Medulla oblongata (tissue), 1 donor: ENCODE data around the gene SFT2D3.

ENCODE experiments used
- DNase-seq: peaks from one replicate; pipeline ENCODE4 v3.0.0-alpha.2; 2015; ENCODE audit errors: extremely low spot score

The SFT2D3 gene

GRCh38 chr2:127706215-127706990, 5.1 kb downstream of the SFT2D3 start:
- DNase-seq: no peak

GRCh38 chr2:127707890-127708648, 6.8 kb downstream of the SFT2D3 start:
- peak; percentile 67 for DNase-seq

- no peak for DNase-seq
These were observed 8.0 kb downstream of the SFT2D3 start for GRCh38 chr2:127709336-127709735.

- DNase-seq: no peak
These were observed 11.7 kb downstream of the SFT2D3 start for GRCh38 chr2:127712999-127713398.

GRCh38 chr2:127713562-127713961, 12.3 kb downstream of the SFT2D3 start:
- DNase-seq: no peak

DNA sequence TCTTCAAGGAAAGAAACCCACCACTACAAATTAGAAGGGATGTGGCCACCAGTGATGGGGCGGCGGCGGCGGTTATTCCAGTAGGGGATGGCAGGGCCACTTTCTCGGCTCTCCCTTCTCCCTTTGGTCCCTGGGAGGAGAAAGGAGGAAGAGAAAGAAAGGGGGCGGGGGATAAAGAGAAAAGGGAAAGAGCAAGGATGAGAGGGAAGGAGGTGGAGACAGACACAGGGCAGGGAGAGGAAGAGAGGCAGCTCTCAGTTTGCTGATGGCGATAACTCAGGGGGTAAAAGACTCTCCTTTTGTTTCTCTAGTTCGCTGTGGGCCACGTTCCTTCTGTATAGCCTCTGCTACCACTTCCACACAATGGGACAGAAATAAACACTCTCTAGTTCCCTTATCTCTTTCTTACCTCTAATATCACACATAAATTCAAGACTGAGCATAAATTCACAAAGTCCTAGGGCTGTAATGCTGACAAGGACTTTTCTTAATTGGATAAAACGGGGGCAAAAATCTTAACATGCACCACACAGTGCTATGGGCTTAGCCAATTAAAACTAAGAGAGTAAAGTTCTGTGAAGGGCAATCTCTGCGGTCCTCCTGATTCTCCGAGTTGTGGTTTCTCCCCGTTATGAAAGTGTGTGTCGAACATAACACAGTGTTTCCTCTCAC, 14.6 kb downstream of the SFT2D3 start:
- no peak for DNase-seq

DNA sequence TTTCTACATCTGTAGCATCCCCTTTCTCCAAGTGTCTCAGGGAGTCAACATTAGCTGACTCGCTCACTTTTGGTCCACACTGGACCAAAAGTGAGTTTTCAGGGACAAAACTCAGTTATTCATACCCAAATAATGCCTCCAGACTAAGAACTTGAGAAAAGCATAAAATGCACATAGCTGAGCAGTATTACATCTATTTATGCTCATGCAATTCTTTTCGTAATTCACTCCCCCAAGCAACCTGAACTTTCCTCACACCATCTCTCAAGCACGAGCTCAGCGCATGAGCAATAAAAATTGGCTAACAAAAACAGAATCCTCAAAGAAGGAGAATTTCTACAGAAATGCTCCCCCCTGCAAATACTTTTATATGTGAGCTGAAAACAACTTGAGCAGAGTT, 17.0 kb downstream of the SFT2D3 start:
- DNase-seq: no peak

GRCh38 chr2:127719301-127720218, 18.3 kb downstream of the SFT2D3 start:
- no peak for DNase-seq

- no peak for DNase-seq
These were observed 20.1 kb downstream of the SFT2D3 start for GRCh38 chr2:127721311-127721977.

- DNase-seq: no peak
These were observed 20.7 kb downstream of the SFT2D3 start for GRCh38 chr2:127721978-127722355.

- no peak for DNase-seq
These were observed 21.5 kb downstream of the SFT2D3 start for GRCh38 chr2:127722807-127723206.

DNA sequence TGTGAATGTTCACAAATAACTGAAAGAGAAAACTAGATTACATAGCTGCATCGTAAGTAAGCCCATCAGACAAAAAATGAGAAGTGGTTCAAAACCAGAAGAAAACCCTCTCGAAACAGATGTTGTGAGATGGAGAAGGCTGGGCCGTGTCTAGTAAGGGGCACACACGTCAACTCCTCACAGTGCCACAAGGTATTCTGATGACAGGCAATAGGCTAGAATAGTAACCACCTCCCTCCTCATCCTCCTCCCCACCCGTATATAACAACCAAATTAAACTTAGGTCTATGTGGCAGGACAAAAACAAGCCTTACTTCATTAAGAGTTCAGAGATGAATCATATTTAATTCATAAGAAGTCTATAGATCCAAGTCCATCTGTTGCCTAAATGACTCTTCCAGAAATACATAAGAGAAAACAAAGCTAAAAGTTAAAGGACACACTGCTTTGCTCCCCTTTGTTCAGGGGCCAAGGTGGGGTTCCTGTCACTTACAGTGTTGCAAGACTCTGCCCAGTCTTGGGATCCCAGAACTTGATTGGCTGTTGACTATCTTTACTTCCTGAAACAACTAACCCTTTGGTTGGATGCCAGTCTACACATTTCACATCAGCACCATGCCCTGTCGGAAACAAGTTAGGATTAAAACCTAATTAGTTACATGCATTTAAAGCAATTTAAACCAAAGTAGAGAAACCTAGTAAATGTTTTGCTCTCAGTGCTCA, 25.0 kb downstream of the SFT2D3 start:
- no peak for DNase-seq

GRCh38 chr2:127733113-127733815, 32.0 kb downstream of the SFT2D3 start:
- no peak for DNase-seq

DNA sequence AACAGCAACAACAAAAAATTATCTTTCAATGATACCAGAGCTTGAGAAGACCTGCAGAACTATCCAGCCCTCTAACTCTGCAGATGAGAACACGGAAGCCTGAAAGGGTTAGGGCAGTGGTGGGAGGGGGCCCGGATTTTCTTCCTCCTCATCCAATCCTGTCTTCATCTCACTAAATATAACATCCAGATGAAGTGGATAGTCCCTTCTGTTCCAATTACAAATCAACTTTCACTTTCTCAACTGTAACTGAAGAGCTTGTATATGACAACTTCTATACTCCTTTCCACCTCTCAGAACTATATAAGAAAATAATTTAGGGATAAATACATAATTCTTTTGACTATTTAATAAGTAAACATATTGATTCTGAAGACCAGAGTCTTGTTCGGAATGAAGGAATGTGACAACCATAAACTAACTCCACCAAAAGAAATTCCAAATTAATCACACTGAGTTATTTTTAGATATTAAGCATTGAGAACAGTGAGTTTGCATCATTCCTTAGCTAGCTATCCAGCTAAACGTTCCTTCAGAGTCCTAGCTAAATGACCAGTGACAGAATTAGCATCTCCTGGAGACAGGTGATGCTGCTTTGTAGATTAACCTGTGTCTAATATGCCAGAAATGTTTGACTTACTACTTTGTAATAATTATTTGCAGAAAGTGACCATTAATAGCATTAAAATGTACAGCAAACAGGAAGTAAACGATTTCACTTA, 32.7 kb downstream of the SFT2D3 start:
- DNase-seq: no peak

DNA sequence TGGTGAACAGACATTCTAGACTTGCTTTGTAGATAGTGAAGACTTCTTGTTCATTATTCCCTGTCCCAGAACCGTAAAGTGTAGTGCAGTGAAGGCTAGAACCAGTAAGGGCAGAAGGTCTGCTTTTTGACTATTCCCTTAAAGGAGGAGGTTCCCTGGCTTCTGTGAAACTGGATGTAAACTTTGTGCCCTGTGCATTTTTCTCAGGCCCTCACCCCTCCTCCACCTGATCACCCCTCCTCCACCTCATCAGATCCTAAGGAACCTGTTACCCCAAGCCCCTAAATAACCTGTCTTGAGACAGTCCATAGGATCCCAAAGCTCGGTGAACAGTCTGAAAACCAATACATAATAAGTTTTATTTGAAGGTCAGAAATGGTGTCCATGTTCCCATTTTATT, 33.7 kb downstream of the SFT2D3 start:
- no peak for DNase-seq

DNA sequence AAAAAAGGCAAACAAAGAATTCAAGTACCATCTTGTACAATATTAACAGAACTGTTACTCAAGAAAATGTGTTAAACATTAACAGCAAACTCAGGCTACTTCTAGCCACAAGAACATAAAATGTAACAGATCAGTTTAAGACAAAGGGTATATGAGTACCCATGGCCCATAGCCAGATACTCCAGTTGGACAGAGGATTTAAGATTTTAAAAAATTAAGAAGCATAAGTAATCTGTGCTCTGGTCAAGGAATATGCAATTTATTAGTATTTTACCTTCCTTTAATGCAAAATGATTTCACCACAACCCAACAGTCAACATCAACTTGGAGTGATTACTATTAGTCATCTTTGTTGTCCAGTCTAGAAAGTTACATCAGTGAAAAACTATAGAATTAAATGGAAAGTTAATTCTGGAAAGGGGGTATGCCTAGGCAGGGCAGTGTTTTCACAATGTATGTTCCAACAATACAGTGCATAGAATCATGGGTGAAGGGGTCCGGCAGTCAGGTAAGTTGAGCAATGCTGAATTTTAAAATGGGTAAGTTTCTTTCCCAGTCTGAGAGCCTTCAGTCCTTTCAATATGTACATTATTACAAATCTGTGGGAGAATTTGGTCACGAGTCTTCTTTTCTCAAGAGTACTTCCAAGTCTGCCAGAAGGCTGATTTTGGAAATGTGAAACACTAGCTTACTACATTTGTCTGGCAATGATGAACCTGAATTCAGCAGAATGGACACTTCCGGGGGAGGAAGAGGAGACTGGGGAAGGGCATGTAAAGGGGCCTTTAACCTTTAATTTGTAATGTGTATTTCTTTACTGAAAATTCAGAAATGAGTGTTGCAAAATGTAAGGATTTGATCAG, 34.5 kb downstream of the SFT2D3 start:
- DNase-seq: no peak

GRCh38 chr2:127737892-127738291, 36.6 kb downstream of the SFT2D3 start:
- no peak for DNase-seq

DNA sequence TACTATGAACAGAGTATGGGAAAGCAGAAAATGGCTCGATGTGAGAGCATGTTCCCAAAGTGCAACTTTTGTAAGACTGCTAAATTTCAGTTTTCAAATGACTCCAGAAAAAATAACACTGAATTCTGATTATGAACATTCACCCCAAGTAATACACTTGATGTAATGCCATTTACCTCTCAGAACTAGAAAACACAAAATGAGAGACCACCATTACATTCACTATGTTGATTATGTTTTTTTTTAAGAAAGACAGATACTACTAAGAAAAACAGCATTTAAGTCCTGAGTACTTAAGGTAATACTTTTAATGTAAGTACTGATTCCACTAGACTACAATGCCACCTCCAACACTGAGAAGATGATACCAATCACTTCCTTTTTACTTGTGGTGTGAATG, 38.5 kb downstream of the SFT2D3 start:
- DNase-seq: no peak
